Kidney (tissue), 14 donors: ENCODE results near the gene TXNL4A. TPM values are rescaled to one million over a fixed set of nuclear protein-coding genes. Genes with fewer than 3 reads are reported as not detected.

ENCODE experiments used
- DNase-seq, 5 donors: peaks; one replicate each; pipeline ENCODE4 v3.0.0-alpha.2; 2013 to 2020
- FAIRE-seq: peaks from 2 replicates; lab custom pipeline; 2012; peaks lifted over from hg19 to GRCh38; lab: Jason Lieb, UNC
- H3K27ac ChIP-seq, 2 donors: one replicate each; pipeline ENCODE4 v1.7.0; 2013; ENCODE audit warnings: low read depth in 2 of 2, low read length in 2 of 2, inconsistent platforms in 1 of 2
- H3K27me3 ChIP-seq: one replicate; pipeline ENCODE4 v1.7.1; 2013; ENCODE audit warnings: low read length, inconsistent platforms; ENCODE audit not compliant: control insufficient read depth, insufficient read depth
- H3K36me3 ChIP-seq, 3 donors: one replicate each; pipeline versions ENCODE4 v1.7.0 to v1.7.1; 2013; ENCODE audit warnings: low read length in 3 of 3, control low read depth in 1 of 3, inconsistent platforms in 1 of 3; ENCODE audit not compliant: insufficient read depth in 3 of 3, control insufficient read depth in 2 of 3
- H3K4me1 ChIP-seq, 3 donors: one replicate each; pipeline versions ENCODE4 v1.7.0 to v1.7.1; 2013; ENCODE audit warnings: low read length in 3 of 3, inconsistent platforms in 1 of 3, low read depth in 1 of 3; ENCODE audit not compliant: control insufficient read depth in 2 of 3, insufficient read depth in 2 of 3
- H3K4me3 ChIP-seq, 3 donors: one replicate each; pipeline versions ENCODE4 v1.7.0 to v1.8.1; 2013; ENCODE audit warnings: low read length in 3 of 3, control low read depth in 1 of 3, inconsistent platforms in 1 of 3
- H3K9ac ChIP-seq, 3 donors: one replicate each; pipeline versions ENCODE4 v1.7.0 to v1.7.1; 2013; ENCODE audit warnings: low read length in 3 of 3, control low read depth in 1 of 3, inconsistent platforms in 1 of 3
- H3K9me3 ChIP-seq, 3 donors: one replicate each; pipeline versions ENCODE4 v1.7.0 to v1.7.1; 2013; ENCODE audit warnings: low read length in 3 of 3, control low read depth in 1 of 3, inconsistent platforms in 1 of 3; ENCODE audit not compliant: control insufficient read depth in 2 of 3, insufficient read depth in 1 of 3
- intact Hi-C: fragments of 100-400 bp; cut with DNase I; formaldehyde crosslinking; loops from one replicate; pipeline ENCODE4 v1.11.1; 2022
- polyA plus RNA-seq: library from polyadenylated mRNA; stranded (reverse); fragments of 350-450 nt; fragmentation: Illumina TruSeq; extraction: RNeasy Lipid Tissue Mini Kit (QIAGEN cat#74804); gene quantifications from one replicate; pipeline ENCODE4 v1.2.3, GENCODE V29; 2014; ENCODE audit warnings: low read depth, low replicate concordance; ENCODE audit not compliant: insufficient read depth
- total RNA-seq: library from RNA; stranded (reverse); fragmentation: NEBNext Ultra II Directional; extraction: Animal tissue kit (Norgen Biotek cat#: 25700); gene quantifications from one replicate; pipeline ENCODE4 v1.2.1, GENCODE V29; 2021
- TF ChIP-seq, protein P1 (sequence below): IDR thresholded peaks from 3 replicates; pipeline ENCODE4 v1.5.1; 2012; ENCODE audit warnings: mild to moderate bottlenecking, moderate library complexity, borderline replicate concordance; ENCODE audit not compliant: insufficient read depth; ENCODE audit errors: extremely low read depth
- donor health status: control.
- donor health status: control.
- donor health status: control.
- donor health status: control.
- donor health status: control.
- donor health status: DM: yes; HTN: yes; CAD: no.
- donor health status: Normal renal cell carcinoma (clear cell type).

Gene TXNL4A
- total and polyA plus RNA-seq, 2 donors from 2014 or later = 76.7 to 178 TPM

DNA sequence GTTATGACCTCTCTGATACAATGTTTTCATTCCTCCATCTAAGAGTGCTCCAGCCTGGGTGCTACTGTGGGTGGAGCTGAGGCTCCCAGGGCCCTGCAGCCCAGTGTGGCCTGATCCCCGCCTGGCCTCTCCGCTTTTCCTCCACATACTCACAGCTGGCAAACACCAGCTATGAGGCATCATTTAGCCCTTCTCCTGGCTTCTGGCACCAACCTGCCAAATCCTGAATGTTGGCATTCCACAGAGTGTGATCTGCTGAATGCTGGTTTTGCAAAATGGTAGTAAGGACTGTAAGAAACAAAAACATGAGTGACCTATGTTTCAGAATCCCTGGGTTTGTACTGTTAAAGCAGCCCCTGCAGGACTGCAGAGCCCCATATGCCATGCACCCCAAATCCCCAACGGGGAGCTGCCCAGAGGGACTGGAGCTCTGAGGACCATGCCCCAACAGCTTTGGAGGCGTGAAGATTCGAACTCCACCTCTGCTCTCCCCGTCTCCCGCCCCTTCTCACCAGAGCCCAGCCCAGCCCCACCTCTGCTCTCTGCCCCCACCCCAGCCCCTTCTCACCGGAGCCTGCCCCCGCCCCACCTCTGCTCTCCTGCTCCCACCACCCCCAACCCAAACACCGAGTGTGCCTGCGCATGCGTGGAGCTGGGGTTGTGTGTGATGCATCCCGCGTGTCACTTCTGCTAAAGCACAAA is 41.2 kb downstream of the TXNL4A start:
- H3K27ac ChIP-seq = peak overlapping the region; percentile 38 to 74
- FAIRE-seq = no peak
- intact Hi-C loops = no loop called here

DNA sequence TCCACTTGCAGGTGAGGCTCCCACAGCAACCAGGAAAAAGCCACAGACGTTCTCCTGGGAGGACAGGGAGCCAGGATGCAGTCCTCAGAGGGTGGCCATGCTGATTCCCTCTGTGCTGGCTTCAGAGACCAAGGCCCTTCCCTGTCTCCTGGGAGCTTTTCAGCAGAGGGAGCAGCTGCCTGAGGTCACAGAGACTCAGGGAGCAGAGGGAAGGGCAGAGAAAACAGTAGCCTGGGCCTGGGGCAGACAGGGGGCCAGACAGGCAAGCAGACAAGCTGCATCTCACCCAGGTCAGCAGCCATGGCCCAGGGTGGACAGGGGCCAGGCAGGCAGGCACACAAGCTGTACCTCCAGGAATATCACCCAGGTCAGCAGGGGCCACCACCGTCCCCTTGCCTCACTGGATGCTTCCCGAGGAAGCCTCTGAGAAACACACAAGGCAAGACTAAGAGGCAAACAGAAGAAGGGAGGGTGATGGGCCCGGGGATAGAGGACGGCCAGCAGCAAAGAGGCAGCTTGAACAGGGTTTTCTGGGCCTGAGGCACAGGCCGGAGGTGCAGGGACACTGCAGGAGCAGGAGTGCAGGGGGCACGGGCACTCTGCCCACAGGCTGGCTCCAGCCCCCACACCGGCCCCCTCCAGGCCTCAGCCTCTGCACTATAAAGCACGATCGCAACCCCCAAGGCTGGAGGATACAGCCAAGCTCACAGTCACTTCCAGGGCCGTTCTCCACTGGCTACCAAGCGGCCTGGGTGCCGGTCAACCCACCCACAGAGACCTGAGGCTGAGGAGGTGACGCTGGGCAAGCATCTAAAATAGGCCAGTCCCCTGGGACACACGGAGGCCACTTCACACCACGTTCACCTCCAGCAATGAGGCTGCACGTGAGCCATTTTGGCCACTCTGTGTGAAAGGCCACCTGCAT is 43.0 kb downstream of the TXNL4A start:
- H3K4me3 ChIP-seq = no peak overlapping the region
- no peak for FAIRE-seq
- H3K4me1 ChIP-seq = peaks cover 0 to 62% (median 38%) of the 10 kb centered on the region in 3 donors
- TF ChIP-seq, protein P1, sequence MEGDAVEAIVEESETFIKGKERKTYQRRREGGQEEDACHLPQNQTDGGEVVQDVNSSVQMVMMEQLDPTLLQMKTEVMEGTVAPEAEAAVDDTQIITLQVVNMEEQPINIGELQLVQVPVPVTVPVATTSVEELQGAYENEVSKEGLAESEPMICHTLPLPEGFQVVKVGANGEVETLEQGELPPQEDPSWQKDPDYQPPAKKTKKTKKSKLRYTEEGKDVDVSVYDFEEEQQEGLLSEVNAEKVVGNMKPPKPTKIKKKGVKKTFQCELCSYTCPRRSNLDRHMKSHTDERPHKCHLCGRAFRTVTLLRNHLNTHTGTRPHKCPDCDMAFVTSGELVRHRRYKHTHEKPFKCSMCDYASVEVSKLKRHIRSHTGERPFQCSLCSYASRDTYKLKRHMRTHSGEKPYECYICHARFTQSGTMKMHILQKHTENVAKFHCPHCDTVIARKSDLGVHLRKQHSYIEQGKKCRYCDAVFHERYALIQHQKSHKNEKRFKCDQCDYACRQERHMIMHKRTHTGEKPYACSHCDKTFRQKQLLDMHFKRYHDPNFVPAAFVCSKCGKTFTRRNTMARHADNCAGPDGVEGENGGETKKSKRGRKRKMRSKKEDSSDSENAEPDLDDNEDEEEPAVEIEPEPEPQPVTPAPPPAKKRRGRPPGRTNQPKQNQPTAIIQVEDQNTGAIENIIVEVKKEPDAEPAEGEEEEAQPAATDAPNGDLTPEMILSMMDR = no peak
- H3K27ac ChIP-seq = peak overlapping the region; percentile 2 to 43
- intact Hi-C loops = no loop called here
- H3K27me3 ChIP-seq = no peaks in the 10 kb centered on the region
- peak overlapping the region in 1 of 3 donors; percentile 55 for H3K9ac ChIP-seq
- peaks cover 0 to 26% (median 8%) of the 10 kb centered on the region in 3 donors for H3K36me3 ChIP-seq
- DNase-seq = peak in 2 of 5 donors; percentile 31 to 48
- H3K9me3 ChIP-seq = no peaks in the 10 kb centered on the region

More for the DNA sequence above, 41.2 kb downstream of the TXNL4A start:
- H3K4me1 ChIP-seq = peaks cover 0 to 47% (median 40%) of the 10 kb centered on the region in 3 donors
- H3K4me3 ChIP-seq = no peak overlapping the region
- H3K9me3 ChIP-seq = no peaks in the 10 kb centered on the region
- DNase-seq = peak in 2 of 5 donors; percentile 41 to 65
- peaks cover 0 to 26% (median 8%) of the 10 kb centered on the region in 3 donors for H3K36me3 ChIP-seq
- H3K9ac ChIP-seq = no peak overlapping the region
- H3K27me3 ChIP-seq = no peaks in the 10 kb centered on the region
- TF ChIP-seq, protein P1 = no peak

DNA sequence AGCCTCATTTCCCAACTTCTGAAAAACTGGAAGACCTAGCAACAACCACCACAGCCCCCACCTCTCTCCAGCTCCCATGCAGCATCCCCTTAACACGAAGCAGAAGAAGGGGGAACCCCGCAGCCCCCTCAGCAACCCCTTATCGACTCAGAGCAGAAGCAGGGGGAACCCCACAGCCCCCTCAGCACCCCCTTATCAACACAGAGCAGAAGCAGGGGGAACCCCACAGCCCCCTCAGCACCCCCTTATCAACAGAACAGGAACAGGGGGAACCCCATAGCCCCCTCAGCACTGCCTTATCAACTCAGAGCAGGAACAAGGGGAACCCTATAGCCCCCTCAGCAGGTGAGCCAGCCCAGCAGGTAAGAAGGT is 43.6 kb downstream of the TXNL4A start:
- H3K27ac ChIP-seq = no peak overlapping the region
- peaks cover 0 to 26% (median 8%) of the 10 kb centered on the region in 3 donors for H3K36me3 ChIP-seq

More for the DNA sequence above, 43.6 kb downstream of the TXNL4A start:
- intact Hi-C loops = no loop called here
- Histone ChIP-seq H3K9me3 (no peaks in the 10 kb centered on the region), H3K27me3 (no peaks in the 10 kb centered on the region), H3K4me1 (peaks cover 0 to 60% (median 34%) of the 10 kb centered on the region in 3 donors), H3K9ac (peak overlapping the region in 1 of 3 donors; percentile 55), H3K4me3 (no peak overlapping the region)
- DNase-seq (peak in 1 of 5 donors; percentile 27), FAIRE-seq (no peak)
- TF ChIP-seq, protein P1 = no peak
